GM18498 (cell line): ENCODE measurements around the gene DNAJA4.

Experiments
- ATAC-seq: cut with Tn5 transposase; IDR thresholded peaks from one replicate; pipeline ENCODE4 v1.9.1; 2021; ENCODE audit warnings: mild to moderate bottlenecking, moderate library complexity; ENCODE audit not compliant: unreplicated experiment

Gene DNAJA4

DNA sequence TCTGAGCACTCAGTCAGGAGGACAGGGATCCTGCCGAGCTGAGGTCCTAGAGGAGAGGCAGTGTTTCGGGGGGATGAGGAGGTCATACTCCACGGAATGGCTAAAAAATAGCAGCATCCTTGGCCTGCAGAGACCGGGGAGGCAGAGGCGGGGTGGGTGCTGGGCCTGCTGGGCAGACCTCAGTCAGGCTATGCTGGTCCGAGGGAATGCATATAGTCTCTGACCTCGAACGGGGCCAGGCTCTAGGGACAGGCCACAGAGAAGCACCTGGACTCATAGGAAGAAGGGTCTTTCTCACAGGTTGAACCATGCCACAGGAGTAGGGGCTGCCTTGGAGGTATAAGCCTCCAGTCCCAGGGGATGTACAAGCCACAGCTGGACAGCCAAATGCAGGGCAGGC, 49.0 kb downstream of the DNAJA4 start:
- ATAC-seq: no peak

DNA sequence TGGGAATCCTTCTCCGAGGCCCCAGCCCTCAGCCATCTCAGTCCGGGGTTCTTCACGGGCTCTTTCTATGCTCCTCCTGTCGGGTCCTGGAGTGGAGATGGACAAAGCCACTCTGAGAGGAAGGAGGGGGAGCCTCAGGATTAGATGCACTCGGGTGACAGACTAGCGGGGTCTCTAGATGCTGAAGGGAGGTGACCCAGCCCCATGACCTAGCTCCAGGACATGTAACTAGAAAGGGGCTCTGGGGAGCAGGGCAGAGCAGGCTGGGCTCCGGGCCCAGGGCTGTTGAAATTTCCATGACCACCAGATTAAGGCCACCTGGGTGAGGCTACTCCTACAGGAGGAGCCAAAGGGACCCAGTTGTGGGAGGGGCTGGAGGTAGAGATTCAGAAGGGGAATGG, 49.8 kb downstream of the DNAJA4 start:
- no peak for ATAC-seq

DNA sequence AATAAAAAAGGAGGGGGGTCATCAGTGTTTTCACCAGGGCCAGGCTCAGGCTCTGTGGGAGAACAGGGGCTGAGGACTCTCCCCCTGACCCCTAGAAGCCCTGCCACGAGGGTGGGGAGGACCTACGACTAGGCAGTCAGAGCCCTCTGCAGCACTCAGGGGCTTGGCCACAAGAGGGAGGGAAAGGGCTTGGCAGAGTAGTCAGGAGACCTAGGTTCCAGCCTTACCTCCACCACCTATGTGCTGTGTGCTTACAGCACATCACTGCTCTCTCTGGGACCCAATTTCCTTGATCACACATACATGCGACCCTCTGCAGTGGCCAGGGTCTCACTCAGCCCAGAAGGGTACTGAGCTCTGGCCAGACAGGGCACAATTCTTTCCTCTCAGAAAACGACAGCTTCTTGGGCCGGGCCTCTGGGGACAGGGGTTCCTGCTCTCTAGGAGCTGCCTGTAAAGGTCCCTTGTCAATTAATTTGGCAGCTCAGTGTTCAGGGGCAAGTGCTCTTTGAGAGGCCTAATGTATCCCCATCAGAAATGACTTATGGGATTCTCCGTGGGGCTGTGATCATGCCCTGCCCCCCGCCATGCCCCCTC, 51.4 kb downstream of the DNAJA4 start:
- no peak for ATAC-seq

DNA sequence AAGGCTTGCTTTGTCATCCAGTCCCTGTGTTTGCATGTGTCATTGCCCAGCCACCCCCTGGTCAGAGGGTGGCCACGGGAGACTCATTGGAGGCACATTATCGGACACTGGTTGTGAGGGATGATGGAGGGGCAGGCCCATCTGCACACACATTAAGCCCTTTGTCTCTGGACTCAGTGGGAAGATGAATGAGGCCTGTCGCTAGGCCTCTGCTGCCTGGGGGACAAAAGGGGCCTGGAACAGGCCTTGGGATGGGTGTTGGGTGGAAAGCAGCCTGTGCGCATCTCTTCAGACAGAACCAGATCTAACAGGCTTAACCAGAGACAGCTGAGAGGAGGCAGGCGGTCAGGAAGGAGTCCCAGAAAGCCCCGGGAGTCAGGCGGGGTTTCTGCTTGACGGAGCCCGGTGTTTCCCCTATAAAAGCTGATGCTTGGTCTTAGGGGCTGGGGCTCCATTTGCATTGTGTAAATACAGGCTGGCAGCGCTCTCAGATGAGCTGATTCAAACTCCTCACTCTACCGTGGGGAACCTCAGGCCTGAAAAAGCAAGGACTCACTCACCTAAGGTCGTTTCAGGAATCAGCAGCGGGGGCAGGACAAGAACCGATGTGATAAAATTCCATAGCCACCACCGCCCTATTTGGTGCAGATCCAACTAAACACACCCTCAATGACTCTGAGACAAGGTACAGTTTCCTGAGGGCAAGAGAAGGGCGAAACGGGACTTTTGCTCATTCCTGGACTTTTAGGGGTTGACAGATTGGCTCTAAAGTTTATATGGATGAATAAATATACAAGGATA, 52.1 kb downstream of the DNAJA4 start:
- ATAC-seq: no peak

DNA sequence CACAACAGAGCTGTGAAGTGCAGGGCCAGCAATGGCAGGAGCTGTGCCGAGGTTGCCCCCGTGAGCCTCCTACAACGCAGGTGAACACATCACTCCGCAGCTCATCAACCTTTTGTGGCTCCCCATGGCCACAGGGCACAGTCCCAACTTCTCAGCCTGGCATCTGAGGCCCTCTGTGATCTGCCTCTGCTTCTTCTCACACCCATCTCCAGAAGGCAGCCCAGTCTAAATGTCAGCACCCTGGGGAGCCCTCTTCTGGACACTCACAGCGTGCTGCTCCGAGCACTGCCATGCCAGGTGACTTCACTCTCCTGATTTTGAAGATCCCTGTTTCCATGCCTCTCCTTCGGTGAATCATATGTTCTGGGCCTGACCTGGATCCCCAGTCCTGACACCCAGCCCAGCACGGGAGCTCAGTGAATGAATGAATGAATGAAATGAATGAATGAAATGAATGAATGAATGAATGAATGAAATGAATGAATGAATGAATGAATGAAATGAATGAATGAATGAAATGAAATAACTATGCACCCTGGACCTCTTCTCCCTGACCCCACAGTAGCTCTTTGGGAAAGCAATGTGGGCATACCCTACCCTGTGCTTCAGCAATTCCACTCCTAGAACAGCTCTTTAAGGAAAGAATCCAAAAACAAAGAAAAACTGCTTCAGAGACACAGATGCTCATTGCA, 52.9 kb downstream of the DNAJA4 start:
- no peak for ATAC-seq

DNA sequence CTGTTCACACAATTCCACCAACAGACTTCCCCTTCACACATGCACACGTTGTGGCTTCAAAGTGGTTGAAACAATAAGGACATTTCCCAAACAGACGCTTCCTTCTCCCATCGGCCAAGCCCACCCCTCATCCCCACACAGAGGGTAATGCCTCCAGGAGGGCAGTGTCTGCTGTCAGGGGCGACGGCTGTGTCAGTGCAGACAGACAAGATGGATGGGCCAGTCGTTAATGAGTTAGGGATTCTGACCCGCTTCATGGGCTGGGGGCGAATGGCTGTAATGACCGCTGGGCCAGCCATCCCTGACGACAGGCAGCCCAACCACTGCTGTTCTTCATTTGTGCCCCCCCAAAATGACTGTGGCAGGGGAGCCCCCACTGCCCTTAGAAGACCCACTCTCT, 55.2 kb downstream of the DNAJA4 start:
- ATAC-seq: no peak

DNA sequence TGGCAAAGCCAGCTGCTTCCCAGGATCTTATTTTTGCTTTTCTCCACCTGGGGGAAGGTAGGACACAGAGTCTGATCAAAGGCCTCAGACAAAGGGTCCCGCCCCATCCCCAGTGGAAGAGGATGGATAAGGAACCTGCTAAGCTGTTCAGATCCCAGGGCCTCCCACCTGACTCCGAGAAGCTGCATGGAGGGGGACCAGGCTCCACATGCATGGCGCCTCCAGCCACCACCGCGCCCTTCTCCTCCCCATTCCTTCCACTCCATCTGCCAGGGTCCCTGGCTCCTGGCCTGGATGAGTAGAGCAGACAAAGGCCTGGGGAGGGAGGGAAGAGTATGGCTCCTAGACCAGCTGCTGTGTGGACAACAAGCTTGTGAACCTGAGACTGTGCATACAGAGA, 55.8 kb downstream of the DNAJA4 start:
- no peak for ATAC-seq

DNA sequence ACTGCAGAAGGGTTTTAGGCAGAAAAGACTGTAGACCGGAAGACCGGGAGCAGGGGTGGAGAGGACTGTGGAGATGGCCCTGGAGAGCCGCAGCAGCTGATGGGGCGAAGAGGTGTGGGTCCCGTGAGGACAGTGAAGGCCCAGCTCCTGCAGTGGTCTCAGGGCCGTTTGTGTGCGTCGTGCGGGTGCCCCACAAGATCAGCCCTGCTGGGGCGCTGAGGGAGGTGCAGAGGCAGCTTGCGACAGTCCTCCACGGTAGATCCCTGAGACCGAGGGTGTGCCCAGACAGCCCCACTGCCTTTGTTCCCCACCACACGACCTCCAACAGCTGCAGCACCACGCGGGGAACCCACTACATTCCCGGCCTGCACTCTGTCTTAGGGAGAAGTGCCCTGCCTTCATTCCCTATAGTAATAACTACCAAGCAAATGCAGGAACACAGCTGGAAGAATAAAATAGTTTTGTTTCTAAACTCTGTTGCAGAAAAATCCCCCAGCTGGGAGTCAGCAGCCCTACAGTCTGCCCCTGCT, 56.7 kb downstream of the DNAJA4 start:
- ATAC-seq: no peak

DNA sequence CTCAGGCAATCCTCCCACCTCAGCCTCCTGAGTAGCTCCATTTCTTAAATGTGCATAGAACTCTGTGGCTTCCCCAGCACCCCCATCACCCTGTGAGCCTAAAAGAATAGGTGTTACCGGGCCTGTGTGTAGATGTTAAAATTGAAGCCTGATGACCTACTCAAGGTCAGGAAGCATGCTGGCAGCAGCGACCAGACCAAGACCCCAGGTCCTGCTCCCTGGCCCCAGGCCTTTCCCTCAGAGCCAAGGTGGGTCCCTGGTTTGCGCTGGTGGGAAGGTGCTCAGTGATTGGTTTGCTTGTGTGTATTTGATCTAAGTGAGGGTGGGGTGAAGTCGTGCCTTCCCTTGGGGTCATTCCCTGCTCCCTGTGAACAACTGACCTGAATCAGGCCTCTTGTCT, 57.4 kb downstream of the DNAJA4 start:
- ATAC-seq: no peak

DNA sequence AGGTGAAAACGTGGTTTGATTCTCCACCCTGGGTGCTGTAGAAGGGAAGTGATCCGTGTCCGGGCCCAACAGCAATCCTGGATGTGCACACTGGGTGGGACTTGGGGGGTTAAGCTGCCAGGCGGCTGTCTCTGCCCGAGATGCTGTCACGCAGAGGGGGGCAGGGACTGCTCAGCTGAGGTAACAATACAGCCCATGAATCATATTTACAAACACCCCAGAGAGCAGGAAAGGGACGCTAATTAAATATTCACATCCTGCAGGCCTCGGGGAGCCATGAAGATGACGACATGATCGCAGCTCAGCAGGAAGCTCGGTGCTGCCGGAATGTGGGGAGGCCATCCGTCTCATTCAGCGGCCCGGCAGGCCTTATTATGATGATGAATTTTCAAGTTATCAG, 57.9 kb downstream of the DNAJA4 start:
- no peak for ATAC-seq

DNA sequence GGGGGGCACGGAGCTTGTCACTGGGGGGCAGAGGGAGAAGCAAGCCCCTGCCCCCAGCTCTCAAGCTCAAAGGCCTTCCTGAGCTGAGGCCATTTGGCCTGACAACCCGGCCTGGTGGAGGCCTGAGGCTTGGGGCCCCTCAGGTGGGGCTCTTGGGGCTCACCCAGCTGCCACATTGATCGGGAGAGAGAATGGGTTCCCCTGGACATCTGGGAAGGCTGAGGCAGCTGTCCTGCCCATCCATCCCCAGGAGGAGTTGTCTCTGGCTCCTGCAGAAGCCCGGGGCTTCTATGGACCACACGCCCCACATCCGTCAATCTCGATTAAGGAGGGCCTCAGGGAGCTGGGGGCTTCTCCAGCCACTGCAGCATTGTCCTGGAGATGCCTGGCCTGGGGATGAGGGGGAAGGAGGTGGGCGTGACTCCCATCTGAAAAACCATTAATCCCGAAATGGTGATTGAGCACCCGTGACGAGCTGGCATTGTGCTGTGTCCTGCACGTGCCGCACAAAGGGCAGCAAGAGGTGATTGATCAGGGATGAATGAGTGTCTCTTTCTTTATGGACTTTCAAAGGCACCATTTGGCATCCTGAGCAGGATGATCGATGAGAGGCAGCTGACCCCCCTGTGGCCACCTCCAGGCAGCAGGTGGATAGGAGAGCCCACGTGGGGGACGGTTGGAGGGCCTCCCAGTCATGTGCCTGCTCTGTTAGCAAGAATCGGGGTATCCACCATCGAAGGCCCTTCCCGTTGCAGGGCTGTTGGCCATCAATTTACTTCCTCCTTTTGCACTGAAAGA, 58.6 kb downstream of the DNAJA4 start:
- ATAC-seq: no peak

DNA sequence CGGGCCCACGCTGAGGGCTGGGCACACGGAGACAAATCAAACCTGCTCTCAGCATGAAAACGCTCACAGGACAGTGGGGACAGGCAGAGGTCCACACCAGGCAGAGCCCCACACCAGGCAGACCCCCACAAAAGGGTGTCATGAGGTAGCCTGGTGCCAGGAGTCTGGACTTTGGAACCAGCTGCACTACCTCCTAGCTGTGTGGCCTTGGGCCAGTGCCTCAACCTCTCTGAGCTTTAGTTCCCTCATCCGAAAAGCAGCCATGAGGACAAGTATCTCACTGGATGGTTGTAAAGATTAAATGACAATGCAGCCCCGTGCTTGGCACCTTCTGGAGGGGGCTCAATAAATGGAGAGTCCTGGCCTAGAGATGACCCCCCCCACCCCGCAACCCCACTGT, 59.3 kb downstream of the DNAJA4 start:
- ATAC-seq: no peak

DNA sequence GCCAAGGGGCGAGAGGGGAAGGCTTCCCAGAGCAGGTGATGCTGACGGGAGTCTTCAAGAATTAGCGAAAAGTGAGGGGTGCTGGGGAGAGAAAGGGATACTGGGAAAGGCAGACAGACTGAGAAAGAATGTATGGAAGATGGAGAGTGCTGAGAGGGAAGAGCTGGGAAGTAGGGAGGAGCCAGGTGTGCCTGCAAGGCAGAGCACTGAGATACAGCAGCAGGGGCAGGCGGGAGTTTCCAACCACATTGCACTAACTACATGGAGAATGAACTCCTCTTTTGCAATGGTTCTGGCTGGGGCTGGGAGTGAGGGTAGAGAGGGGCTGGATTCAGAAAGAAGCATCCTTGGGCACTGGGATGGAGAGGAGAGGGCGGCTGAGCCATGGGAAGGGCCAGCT, 59.8 kb downstream of the DNAJA4 start:
- ATAC-seq: no peak

DNA sequence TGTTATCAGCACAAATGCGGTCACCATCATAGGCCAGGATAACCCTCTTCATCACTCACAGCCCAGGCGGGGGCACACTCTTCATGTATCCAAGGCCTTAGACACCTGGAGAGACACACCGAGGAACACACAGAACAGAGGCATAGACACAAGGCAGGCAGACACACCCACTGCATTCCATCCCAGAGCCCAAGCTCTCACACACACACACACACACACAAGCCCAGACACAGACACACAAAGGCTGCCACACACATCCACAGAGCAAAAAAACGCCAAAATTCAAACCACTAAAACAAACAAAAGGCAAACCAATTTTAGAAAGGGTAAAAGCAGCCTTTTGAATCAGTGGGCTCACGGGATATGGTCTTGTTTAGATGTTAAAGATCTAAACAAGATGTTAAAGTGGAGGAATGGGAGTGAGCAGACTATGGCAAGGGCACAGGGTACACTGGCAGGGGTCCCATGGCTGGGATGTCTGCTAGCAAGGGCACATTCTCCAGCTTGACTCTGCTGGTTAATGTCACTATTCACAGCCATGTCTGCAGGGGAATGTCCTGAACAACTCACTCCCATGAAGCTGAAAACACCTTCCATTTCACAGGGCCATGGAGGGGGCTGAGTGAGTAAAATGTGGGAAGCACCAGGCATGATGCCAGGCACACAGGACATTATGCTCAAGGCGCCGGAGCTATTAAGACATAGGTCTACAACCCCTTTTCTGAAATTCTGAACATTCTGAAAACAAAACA, 60.9 kb downstream of the DNAJA4 start:
- ATAC-seq: no peak

DNA sequence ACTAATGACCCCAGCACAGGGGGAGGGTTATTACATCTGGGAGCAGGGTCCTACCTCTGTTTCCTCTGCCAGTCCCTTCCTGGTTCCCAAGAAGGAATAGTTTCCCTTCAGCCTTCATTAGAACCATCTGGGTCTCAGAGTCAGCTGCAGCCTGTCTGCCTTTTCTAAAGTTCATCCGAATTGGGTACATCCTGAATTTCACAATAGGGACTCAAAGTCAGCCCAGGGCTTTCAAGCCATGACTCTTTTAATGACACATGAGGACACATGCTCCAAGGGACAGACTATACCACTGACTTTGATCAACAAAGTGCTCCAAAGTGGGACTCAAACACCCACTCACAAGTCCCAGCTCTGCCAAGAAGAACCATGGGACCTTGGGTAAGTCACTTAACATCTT, 63.1 kb downstream of the DNAJA4 start:
- no peak for ATAC-seq

DNA sequence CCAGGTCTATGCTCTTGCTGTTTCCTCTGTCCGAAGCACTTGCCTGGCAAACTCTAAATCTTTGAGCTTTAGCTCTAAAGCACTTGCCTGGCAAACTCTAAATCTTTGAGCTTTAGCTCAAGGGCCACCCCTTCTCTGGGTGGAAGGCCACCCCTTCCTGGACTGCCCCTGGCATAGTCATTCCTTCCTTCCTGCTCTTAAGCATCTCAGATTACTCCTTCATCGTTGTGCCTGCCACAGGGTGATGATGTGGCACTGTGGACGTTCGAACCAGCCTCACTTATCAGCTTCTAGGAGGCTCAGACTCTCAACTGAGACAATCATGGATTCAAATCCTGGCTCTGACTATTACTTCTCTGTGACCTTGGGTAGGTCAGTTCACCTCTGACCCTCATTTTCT, 65.3 kb downstream of the DNAJA4 start:
- no peak for ATAC-seq
